T-helper 2 cell treated with Interferon-gamma antibody and Interleukin-4, amounts not matched to agents 5 μg/mL and 100 μg/mL, for 36 hours (primary cell): ENCODE data around the gene ELFN2.
"Not testable (repeated sequence)": the region's sequence is repeated elsewhere in the genome, so short reads cannot be mapped to it uniquely, and the experiment has no call there.

Experiments used
- DNase-seq: peaks from one replicate; pipeline ENCODE4 v3.0.0; 2021; ENCODE audit warnings: low spot score
- H3K27ac Mint-ChIP-seq: one replicate; pipeline ENCODE4 v1.8.0; 2021; ENCODE audit warnings: mild to moderate bottlenecking, mixed read lengths
- H3K27me3 Mint-ChIP-seq: one replicate; pipeline ENCODE4 v1.8.0; 2021; ENCODE audit warnings: low read depth, mixed read lengths
- H3K36me3 Mint-ChIP-seq: one replicate; pipeline ENCODE4 v1.8.0; 2021; ENCODE audit warnings: low read depth, mixed read lengths
- H3K4me1 Mint-ChIP-seq: one replicate; pipeline ENCODE4 v1.8.0; 2021; ENCODE audit warnings: low read depth, mixed read lengths
- H3K4me3 Mint-ChIP-seq: one replicate; pipeline ENCODE4 v1.8.0; 2022; ENCODE audit warnings: mild to moderate bottlenecking, moderate library complexity, mixed read lengths
- H3K9me3 Mint-ChIP-seq: one replicate; pipeline ENCODE4 v1.8.0; 2021; ENCODE audit warnings: mixed read lengths

The ELFN2 gene

DNA sequence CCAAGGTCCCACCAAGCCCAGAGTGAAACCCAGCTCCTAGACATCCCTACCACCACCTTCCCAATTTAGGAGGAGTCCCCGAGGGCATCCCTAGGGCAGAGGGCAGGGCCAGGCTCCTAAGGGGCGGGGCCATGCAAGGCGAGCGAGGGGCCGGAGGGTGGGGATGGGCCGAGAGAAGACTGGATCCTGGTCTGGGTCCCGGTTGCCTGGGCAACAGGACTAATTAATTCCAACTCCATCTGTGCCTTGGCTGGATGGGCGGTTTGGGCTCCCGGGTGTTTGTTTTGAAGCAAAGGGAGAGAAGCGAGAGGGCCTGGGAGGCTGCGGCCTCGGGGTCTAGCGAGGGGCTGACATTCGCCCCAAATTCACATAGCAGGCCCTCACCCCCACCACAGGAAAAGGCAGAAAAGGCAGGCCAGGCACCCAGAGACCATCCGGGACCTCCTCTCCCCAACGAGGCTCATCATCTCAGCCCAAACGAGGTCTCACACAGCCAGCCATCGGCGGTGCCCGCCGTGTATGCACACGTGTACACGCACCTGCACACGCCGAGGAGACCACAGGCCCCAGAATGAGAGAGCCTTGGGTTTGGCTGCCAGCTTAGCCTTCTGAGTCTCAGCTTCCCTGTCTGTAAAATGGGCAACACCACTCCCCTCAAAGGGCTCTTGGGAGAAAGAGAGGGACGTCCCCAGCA lies 23.9 kb downstream of the ELFN2 start:
- Mint-ChIP-seq H3K9me3 (no peaks in the 10 kb centered on the region), H3K27me3 (no peaks in the 10 kb centered on the region), H3K4me3 (no peak overlapping the region), H3K36me3 (no peaks in the 10 kb centered on the region), H3K4me1 (no peaks in the 10 kb centered on the region), H3K27ac (no peak overlapping the region)
- no peak for DNase-seq

DNA sequence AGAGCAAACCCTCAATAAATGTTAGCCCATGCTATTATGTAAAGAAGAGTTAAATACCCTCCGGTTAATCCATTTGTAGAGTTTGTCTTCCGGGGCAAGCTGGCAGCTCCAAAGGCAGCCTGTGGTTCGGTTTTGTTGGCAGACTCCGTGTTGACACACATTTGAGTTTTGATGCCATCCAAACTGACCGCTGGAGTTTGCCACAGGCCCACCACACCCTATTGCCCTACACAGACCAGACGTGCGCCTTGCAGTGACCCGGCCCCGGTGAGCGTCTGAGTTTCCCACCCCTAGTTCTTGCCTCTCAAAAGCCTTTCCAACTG lies 25.1 kb downstream of the ELFN2 start:
- no peak for DNase-seq
- Mint-ChIP-seq H3K27ac (no peak overlapping the region), H3K4me1 (no peaks in the 10 kb centered on the region), H3K4me3 (no peak overlapping the region), H3K27me3 (no peaks in the 10 kb centered on the region), H3K9me3 (no peaks in the 10 kb centered on the region), H3K36me3 (no peaks in the 10 kb centered on the region)

DNA sequence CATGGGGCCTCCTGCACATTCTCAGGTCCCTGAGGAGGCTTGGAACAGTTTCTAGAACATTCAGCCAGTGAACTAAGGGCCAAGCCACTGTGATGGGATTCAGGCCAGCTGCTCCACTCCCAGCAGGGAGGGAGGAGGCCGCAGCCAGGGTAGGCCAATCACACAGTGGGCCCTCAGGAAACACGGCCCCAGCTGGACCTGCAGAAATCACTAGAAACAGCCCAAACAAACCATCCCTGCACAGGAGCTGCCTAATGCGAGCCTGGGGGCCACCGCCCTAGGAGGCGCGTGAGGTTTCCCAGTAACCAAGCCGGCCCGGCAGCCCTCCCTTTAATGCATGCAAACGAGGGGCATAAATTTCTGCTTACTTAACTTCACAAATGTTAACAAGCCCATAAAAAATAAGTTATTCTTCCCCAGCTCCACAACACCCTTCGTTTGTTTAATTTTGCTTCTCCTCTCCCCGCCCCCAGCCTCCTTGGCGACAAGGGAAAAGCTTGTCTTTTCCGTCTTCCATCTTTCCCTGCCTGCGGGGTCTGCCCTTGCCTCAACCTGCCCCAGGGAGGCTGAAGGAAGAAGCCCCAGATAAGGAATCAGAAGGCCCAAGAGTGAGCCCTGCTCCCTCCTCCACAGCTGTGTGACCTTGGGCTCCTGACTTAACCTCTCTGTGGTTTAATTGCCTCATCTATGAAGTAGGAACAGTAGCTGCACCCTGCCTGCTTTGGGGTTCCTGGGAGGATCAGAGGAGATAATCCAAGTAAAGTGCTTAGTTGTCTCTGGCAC lies 25.7 kb downstream of the ELFN2 start:
- H3K27me3 Mint-ChIP-seq, result no peaks in the 10 kb centered on the region
- no peak for DNase-seq
- no peak overlapping the region for H3K27ac Mint-ChIP-seq

DNA sequence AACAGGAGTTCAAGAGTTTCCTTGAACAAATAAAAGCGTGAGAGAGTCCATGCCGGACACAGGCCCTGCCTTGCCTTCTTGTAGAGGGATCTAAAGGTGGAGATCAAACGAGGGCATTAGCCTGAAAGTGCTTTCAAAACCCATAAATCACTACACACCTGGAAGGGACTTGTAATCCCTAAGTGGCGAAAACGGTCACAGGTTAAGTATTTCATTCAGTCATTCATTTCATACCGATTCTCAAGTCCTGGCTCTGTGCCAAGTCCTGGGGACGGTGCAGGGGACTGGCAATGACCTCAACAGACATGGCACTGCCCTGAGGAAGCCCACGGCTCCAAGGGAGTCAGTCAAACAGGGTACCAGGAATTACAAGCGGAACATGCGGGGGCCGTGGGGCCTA lies 26.6 kb downstream of the ELFN2 start:
- DNase-seq, result no peak
- Mint-ChIP-seq H3K4me3 (no peak overlapping the region), H3K27me3 (no peaks in the 10 kb centered on the region), H3K27ac (no peak overlapping the region), H3K9me3 (no peaks in the 10 kb centered on the region), H3K4me1 (no peaks in the 10 kb centered on the region), H3K36me3 (no peaks in the 10 kb centered on the region)

More for the DNA sequence above, 25.7 kb downstream of the ELFN2 start:
- no peaks in the 10 kb centered on the region for H3K4me1 Mint-ChIP-seq
- H3K9me3 Mint-ChIP-seq, result no peaks in the 10 kb centered on the region
- H3K36me3 Mint-ChIP-seq, result no peaks in the 10 kb centered on the region
- no peak overlapping the region for H3K4me3 Mint-ChIP-seq

DNA sequence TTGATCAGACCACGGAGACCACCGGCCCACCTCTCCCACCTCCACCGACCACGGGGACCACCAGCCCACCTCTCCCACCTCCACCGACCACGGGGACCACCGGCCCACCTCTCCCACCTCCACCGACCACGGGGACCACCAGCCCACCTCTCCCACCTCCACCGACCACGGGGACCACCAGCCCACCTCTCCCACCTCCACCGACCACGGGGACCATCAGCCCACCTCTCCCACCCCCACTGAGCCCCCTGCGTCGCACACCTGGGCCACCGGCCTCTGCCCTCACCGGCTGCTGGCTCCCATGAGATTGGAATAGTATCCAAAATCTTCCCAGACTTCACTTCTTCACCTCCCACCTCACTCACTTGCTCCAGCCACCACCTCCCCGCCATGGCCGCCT lies 27.8 kb downstream of the ELFN2 start:
- H3K4me3 Mint-ChIP-seq, DNase-seq, H3K27me3 Mint-ChIP-seq, H3K4me1 Mint-ChIP-seq, H3K36me3 Mint-ChIP-seq, H3K9me3 Mint-ChIP-seq, H3K27ac Mint-ChIP-seq: not testable (repeated sequence)

DNA sequence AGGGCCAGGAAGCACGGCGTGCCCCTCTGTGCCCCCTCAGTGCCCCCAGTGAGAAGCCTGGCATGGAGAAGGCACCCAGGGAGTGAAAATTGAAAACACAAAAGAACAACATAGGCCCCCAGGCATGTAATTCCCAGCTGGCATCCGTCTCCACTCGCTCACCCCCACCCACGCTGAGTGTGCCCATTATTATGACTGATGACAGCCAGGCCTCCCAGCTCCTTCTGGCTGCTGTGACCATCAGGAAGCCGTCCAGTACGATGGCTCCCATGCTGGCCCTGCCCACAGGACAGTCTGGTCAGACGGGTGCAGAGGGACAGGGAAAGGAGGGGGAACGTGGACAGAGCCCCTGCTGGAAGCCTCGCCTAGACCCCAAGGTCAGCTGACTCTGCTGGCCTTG lies 30.1 kb downstream of the ELFN2 start:
- Mint-ChIP-seq H3K4me1 (no peaks in the 10 kb centered on the region), H3K36me3 (no peaks in the 10 kb centered on the region), H3K27me3 (no peaks in the 10 kb centered on the region), H3K27ac (no peak overlapping the region), H3K4me3 (no peak overlapping the region), H3K9me3 (no peaks in the 10 kb centered on the region)
- no peak for DNase-seq

DNA sequence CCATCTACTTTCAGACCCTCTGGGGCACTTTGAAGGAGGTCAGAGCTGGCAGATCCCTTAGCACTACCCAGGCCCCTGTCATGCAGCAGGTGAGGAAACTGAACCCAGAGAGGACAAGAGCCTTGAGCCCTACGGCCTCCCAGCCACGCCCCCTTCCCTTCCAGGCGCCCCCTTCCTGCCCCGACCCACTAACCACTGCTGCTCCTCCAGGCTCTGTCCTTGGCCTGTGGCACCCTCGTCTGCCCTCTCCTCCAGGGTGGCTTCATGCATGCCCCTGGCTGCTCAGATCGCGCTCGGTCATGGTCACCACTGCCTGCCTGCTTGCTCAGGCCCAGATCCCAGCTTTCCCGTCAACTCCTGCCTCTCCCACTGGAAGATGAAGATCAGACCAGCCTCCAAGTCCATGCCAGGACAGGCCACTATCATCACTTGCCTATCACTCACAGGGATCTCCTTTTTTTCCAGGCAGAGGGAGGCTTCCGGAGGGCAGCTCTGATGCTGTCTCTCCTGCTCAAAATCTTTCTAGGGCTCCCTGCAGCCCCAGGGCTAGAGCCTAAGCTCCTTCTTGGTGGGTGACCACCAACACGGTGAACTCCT lies 30.7 kb downstream of the ELFN2 start:
- Mint-ChIP-seq H3K4me3 (no peak overlapping the region), H3K36me3 (no peaks in the 10 kb centered on the region), H3K27me3 (no peaks in the 10 kb centered on the region), H3K9me3 (no peaks in the 10 kb centered on the region), H3K27ac (no peak overlapping the region), H3K4me1 (no peaks in the 10 kb centered on the region)
- no peak for DNase-seq

DNA sequence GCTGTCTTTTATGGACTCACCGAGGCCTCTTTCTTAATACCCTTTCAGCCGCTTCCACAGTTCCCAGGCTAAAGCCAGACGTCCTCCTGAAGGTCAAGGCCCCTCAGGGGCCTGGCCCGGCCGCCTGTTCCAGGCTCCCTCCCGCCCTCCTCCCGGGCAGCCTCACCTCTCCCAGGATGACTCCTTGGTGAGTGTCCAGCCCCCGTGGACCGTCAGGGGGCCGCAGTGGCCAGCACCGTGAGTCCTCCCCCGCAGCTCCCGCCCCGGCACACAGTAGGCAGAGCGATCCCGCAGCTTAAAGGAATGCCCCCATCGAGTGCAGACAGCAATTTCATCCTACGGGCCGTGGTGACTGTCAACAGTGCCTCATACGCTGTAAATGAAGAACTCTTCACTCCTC lies 32.9 kb downstream of the ELFN2 start:
- no peaks in the 10 kb centered on the region for H3K27me3 Mint-ChIP-seq
- H3K4me1 Mint-ChIP-seq, result no peaks in the 10 kb centered on the region
- H3K36me3 Mint-ChIP-seq, result no peaks in the 10 kb centered on the region
- H3K4me3 Mint-ChIP-seq, result no peak overlapping the region
- no peaks in the 10 kb centered on the region for H3K9me3 Mint-ChIP-seq
- H3K27ac Mint-ChIP-seq, result no peak overlapping the region
- DNase-seq, result no peak

DNA sequence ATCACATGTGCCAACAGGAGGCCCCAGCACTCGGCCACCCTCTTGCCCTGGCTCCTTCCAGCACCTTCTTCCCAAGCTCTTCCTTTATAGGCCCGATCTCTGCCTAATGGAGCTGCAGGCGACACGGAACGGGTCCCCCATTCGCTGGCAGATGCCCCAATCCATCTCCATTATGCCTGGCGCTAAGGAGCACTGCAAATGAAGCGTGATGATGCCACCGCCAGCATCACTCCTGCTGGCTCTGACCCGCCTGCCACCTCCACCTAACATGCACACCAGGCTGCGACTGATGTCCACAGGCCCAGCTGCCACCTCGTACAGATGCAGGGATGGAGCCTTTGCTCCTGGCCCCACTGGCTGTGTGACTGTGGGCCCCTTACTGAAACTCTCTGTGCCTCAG lies 33.5 kb downstream of the ELFN2 start:
- H3K27ac Mint-ChIP-seq, result no peak overlapping the region
- H3K4me3 Mint-ChIP-seq, result no peak overlapping the region
- no peaks in the 10 kb centered on the region for H3K4me1 Mint-ChIP-seq
- no peaks in the 10 kb centered on the region for H3K9me3 Mint-ChIP-seq
- H3K36me3 Mint-ChIP-seq, result no peaks in the 10 kb centered on the region
- H3K27me3 Mint-ChIP-seq, result no peaks in the 10 kb centered on the region
- no peak for DNase-seq

DNA sequence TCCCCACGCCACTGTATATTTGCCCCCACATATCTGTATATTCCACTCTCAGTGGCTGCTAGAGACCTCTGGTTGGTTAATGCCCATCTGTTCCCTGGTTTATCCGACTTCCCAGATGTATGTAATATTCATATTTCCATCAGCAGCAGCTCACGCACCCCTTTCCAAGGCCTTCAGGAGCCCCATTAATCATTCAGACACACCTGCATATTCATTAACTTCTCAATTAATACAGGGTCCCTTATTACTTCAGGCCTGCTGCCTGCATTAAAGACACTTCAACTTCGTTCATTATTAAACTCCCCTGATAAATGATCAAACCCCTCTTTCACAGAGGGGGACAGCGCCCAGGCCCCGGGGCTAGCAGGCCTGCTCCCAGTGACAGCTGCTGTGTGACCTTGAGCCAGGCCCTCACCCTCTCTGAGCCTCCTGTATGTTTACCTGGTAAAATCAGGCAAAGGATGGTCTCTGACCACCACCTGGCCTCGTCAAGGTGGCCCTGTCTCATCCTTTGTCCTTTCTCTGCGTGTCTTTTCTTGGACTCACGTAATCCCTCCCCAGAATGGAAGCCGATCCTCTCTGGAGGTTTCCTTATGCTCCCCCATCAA lies 34.5 kb downstream of the ELFN2 start:
- H3K36me3 Mint-ChIP-seq, result no peaks in the 10 kb centered on the region
- H3K27ac Mint-ChIP-seq, result no peak overlapping the region
- no peaks in the 10 kb centered on the region for H3K9me3 Mint-ChIP-seq
- H3K4me1 Mint-ChIP-seq, result no peaks in the 10 kb centered on the region
- DNase-seq, result no peak
- no peak overlapping the region for H3K4me3 Mint-ChIP-seq
- peaks cover 2% of the 10 kb centered on the region for H3K27me3 Mint-ChIP-seq

DNA sequence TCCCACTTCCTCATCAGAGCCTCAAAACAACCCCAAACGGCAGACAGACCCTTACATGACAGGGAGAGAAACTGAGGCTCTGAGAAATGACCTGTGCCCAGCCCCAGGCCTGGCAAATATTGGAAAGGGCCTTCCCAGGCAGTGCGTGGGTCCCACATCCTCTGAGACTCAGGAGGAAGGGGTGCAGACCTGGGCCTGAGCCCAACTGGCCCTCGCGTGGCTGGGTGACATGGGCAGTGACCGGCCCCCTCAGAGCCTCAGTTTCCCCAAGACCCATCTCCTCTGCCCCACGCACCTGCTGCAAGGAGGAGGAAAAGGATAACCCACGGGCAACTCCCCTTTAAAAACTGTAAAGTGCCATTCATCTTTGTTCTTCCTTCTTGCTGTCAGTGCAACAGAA lies 35.6 kb downstream of the ELFN2 start:
- Mint-ChIP-seq H3K4me3 (no peak overlapping the region), H3K27me3 (peaks cover 2% of the 10 kb centered on the region), H3K9me3 (no peaks in the 10 kb centered on the region), H3K27ac (no peak overlapping the region), H3K36me3 (no peaks in the 10 kb centered on the region), H3K4me1 (no peaks in the 10 kb centered on the region)
- DNase-seq, result no peak

DNA sequence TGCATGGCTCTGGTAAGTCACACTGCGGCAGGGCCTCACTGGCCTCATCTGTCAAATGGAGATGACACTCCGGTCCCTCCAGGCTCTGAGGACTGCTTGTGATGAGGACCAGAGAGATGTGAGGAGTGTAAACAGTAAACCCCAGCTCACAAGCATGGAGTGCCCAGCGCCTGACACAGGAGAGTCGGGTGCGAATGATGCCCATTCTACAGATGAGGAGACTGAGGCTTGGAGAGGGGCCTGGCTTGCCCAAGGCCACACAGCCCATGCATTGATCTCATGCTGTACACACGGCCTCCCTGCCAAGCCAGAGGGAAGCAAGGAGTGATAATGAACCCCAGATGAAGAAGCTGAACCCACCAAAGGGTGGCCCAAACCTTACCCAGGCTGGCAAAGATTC lies 37.2 kb downstream of the ELFN2 start:
- Mint-ChIP-seq H3K4me1 (no peaks in the 10 kb centered on the region), H3K4me3 (no peak overlapping the region), H3K27me3 (peaks cover 2% of the 10 kb centered on the region), H3K36me3 (no peaks in the 10 kb centered on the region), H3K27ac (no peak overlapping the region), H3K9me3 (no peaks in the 10 kb centered on the region)
- DNase-seq, result no peak

DNA sequence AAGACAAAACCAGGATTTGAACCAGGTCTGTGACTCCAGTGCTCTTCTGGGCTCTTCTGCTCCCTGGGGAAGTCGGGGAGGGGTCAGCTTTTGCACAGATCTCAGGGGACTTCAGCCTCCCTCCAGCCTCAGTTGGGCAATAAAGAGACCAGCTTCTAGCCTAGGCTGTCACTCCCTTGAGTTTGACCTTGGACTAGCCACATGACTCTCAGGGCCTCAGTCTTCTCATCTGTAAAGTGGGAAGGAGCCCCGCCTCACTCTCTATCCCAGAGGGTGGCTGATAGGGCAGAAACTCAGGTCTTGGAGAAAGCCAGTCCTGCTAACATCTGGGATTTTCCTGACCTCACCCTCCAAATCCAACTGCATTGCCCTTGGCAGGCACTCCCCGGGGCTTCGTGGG lies 38.7 kb downstream of the ELFN2 start:
- Mint-ChIP-seq H3K4me3 (no peak overlapping the region), H3K27me3 (peaks cover 2% of the 10 kb centered on the region), H3K36me3 (no peaks in the 10 kb centered on the region), H3K27ac (no peak overlapping the region), H3K4me1 (no peaks in the 10 kb centered on the region), H3K9me3 (no peaks in the 10 kb centered on the region)
- no peak for DNase-seq

DNA sequence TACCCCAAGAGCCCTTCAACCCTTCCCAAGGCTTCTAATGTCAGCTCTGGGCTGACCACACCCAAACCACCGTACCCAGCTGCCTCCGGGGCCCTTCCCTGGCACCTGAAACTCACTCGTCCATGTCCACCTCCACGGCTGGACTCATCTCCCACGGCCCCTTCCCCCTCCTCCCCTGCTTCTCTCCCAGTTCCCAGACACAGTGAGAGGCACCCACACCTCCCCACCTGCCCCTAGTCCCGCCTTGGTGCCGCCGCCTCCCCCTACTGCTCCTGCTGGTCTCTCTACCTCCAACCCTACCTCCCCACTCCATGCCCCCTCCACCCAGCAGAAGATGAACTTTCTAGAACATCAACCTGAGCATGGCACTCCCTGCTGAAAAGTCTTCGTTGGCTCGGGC lies 39.5 kb downstream of the ELFN2 start:
- no peak overlapping the region for H3K4me3 Mint-ChIP-seq
- DNase-seq, result no peak
- H3K4me1 Mint-ChIP-seq, result no peaks in the 10 kb centered on the region
- no peak overlapping the region for H3K27ac Mint-ChIP-seq
- H3K27me3 Mint-ChIP-seq, result peaks cover 2% of the 10 kb centered on the region
- no peaks in the 10 kb centered on the region for H3K36me3 Mint-ChIP-seq
- H3K9me3 Mint-ChIP-seq, result no peaks in the 10 kb centered on the region
